ENCODE data around the gene SULT1A1. TPM values are rescaled to one million over a fixed set of nuclear protein-coding genes. Genes with fewer than 3 reads are reported as not detected.
"Not testable (repeated sequence)": the region's sequence is repeated elsewhere in the genome, so short reads cannot be mapped to it uniquely, and the experiment has no call there.

The SULT1A1 gene
- 1.2 and 4.4 TPM in 2 replicates for total RNA-seq

GRCh38 chr16:28609631-28610594 lies at the start of gene SULT1A1:
Gene SULT1A1 (minus strand): TSS chr16:28610044. CDS start chr16:28608855, 1,189 bp downstream.
- DNase-seq, result peak; percentile 15

DNA sequence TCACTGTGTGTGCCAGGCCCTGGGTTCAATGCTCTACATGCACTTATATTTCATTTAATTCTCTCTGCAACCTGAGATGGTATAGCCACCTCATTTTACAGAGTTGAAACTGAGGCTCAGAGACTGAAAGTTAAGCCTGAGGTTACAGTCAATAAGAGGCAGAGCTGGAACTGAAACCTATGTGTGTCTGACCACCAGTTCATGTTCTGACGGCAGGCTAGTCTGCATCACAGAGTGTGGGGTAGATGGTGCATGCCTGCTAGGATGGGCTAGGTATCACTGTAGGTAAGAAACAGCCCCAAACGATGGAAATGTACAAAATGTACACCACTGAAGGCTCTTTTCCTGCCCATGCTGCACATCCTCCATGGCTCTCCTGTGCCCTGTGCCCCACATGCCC lies 30.1 kb upstream of the SULT1A1 start:
- not testable (repeated sequence) for DNase-seq

- not testable (repeated sequence) for DNase-seq
Observed at GRCh38 chr16:28638359-28638758, 28.5 kb upstream of the SULT1A1 start.

GRCh38 chr16:28637765-28638164 lies 27.9 kb upstream of the SULT1A1 start, which contains the start of gene NPIPB8:
Gene NPIPB8 (plus strand): TSS chr16:28638065. CDS start chr16:28638361, 296 bp downstream.
- not testable (repeated sequence) for DNase-seq

DNA sequence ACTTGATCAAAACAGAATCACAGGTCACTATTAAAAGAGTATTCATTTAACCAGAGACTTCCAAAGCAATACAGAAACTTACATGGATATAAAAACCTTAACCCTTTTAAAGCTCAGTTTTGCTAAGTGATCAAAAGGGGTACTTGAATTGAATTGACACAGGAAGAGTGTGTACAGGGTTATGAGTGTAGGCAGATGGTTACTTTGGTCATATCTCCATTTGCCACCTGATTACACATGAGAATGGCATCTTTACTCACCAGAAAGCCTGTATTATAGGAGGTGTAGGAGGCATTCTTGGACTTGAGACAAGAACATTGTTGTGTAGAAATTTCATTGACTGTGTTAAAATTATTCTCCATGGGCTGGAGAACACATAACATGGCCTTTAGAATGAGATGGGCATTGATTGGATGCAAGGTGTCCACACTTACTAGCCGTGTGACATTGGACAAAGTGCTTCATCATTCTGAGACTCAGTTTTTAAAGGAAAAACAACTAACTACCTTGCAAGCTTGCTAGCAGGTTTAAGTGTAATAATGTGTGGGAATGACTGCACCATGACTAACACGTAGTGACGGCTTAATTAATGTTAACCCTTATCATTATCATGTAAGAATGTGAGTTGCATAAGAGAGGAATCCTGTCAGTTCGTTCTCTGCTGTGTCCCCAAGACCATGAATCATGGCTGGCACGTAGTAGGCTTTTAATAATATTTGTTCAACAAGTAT lies 26.4 kb upstream of the SULT1A1 start:
- peak; percentile 49 for DNase-seq

- not testable (repeated sequence) for DNase-seq
Observed at GRCh38 chr16:28630905-28631304, 21.1 kb upstream of the SULT1A1 start.

- DNase-seq, result peak; percentile 36
Observed at GRCh38 chr16:28623172-28623711, 13.4 kb upstream of the SULT1A1 start.

DNA sequence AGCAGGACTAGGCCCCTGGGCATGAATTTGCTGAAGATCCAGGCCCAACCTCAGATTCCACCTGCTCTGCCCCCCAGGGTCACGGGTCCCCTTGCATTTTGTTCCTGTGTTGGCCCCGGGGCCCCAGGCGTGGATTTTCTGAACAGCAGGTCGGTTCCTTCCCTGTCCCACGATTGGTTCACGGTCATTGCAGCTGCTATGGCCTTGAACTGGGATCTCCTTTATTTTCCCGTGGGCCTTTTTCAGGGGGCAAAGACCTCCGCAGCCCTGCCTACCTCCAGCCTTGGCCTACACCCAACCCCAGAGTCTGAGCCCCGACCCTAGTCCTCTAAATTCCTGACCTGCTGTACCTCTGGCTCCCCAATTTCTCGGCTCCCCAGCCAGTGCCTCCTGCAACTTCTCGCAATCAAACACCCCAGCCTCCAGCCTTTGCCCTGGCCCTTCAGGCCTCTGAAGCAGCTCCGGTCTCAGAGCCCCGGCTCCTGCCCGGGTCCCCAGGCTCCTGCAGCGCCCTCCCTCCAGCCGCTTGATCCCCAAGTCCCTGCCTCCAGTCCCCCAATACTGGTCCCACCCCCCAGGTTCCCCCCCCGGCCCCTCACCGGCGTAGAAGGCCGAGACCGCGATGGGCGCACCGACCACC lies 12.8 kb upstream of the SULT1A1 start:
- not testable (repeated sequence) for DNase-seq

- no peak for DNase-seq
Observed at GRCh38 chr16:28621481-28622155, 11.8 kb upstream of the SULT1A1 start.

GRCh38 chr16:28620316-28620715 lies 10.5 kb upstream of the SULT1A1 start:
- DNase-seq, result not testable (repeated sequence)

DNA sequence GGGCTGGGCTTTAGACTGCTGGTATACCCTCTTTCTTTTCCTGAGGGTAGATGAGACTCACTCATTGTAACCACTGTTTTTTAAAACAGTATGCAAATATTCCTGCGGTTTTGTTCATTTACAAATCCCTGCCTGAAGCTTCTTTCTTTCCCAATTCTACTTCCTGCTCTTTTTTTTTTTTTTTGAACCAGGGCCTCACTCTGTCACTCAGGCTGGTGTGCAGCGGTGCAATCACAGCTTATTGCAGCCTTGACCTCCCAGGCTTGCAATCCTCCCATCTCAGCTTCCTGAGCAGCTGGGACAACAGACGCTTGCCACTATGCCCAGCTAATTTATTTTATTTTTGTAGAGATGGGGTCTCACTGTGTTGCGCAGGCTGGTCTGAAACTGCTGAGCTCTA lies 8.0 kb upstream of the SULT1A1 start:
- DNase-seq, result no peak

- no peak for DNase-seq
Observed at GRCh38 chr16:28616636-28617035, 6.8 kb upstream of the SULT1A1 start.

GRCh38 chr16:28616224-28616577 lies 6.4 kb upstream of the SULT1A1 start:
- DNase-seq, result not testable (repeated sequence)

DNA sequence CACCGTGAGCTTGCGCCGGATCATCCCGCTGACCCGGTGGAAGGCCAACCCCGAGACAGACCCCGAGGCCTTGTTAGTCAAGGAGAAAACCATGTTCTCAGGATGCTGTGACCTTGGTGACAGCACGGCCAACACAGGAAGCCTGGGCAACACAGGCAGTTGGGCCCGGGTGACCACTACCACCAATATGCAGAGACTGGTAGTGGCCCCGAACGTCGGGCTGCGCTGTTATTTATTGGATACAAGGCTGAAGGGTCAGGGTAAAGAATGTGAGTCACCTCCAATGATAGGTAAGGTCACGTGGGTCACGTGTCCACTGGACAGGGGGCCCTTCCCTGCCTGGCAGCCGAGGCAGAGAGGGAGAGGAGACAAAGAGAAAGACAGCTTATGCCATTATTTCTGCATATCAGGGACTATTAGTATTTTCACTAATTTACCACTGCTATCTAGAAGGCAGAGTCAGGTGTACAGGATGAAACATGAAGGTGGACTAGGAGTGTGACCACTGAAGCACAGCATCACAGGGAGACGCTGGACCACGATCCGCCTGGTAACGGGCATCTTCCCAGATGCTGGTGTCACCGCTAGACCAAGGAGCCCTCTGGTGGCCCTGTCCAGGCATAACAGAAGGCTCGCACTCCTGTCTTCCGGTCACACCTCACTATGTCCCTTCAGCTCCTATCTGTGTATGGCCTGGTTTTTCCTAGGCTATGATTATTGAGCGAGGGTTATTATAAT lies 5.8 kb upstream of the SULT1A1 start:
- peak; percentile 46 for DNase-seq

DNA sequence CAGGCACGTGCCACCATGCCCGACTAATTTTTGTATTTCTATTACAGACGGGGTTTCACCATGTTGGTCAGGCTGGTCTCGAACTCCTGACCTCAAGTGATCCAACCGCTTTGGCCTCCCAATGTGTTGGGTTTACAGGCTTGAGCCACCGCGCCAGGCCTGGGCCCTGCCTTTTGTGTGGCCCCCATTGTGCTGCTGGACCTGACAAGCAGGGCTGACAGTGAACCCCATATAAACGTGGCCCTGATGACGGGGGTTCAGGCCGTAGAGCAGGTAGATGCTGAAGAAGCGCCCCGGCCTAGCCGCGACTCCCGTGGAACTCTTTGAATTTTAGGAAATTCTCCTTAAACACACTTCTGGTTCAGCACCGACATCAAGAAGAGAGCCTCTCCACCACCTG lies 4.7 kb upstream of the SULT1A1 start:
- DNase-seq, result not testable (repeated sequence)

- not testable (repeated sequence) for DNase-seq
Observed at GRCh38 chr16:28613912-28614311, 4.1 kb upstream of the SULT1A1 start.

DNA sequence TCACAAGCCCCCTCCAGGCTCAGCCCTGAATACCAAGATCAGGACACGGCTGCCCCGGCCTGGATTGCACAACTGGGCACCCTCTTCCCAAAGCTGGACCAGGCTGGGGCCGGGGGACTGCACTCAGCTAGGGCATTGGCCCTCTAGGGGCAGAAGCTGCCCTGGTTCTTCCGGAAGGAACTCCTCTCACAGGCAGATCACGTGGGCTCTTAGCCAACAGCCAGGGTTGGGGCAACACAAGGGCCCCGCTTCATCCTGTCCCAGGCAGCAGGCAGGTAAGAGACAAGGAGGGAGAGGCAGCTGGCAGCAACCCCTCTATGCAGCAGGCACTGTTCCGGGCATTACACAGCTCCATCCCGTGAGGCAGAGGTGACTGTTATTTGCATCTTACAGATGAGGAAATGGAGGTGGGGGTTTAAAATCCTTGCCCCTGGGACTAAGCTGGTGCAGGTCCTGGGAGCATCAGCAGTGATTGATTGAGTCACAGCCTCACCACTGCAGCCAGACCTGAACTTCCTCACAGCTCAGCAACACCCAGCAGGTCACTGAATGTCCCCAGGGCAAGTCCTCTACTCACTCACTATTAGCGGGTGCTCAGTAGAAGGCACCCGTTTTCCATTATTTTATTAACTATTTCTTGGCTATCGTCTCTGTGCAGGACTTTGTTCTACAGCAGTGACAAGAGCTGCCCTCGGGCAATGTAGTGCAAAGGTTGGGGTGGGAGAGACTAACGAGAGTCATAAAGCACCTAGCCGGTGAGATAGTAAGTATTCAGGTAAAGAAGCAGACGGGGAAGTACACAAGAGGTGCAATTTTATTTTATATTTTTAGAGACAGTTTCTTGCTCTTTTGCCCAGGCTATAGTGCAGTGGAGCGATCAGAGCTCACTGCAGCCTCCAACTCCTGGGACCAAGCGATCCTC lies 2.8 kb upstream of the SULT1A1 start:
- not testable (repeated sequence) for DNase-seq

GRCh38 chr16:28610595-28611191 lies 849 bp upstream of the SULT1A1 start:
- DNase-seq, result no peak

DNA sequence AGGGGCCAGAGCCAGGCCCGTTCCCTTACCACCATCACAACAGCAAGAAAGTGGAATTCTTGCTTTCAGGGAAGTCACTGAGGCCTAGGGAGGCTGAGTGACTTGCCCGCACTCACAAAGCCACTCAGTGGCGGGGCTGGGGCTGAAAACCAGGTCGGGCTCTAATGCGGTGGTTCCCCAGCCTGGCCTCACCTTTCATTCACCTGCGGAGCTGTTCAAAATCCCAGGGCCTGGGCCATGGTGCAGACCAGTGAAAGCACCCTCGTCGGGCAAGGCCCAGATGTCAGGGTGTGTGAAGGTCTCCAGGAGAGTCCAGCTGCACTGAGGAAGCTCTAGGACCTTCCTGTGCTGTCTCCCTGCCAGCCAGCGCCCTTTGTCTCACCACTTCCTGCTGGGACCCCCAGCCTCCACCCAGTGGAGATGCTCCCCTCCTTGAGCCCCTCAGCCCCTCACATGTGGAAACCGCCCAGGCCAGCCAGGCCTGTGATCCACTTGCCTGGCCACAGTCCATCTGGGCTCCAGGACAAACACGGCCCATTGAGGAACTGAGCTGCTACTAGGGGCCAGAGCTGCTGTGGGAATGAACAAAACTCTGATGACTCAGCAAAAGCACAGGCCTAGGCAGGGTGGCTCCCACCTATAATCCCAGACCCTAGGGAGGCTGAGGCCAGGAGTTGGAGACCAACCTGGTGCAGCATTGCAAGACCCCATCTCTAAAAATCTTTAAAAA lies 812 bp downstream of the SULT1A1 start:
- not testable (repeated sequence) for DNase-seq
